ENCODE measurements around the gene NFATC2IP. TPM values are rescaled to one million over a fixed set of nuclear protein-coding genes. Genes with fewer than 3 reads are reported as not detected.
A peak's percentile ranks its signal among the peaks of the same experiment; 100 is the strongest.
"Not testable (repeated sequence)": the region's sequence is repeated elsewhere in the genome, so short reads cannot be mapped to it uniquely, and the experiment has no call there.

Gene NFATC2IP
- total RNA-seq, 1 donor from 2014 or later, result 110 TPM

GRCh38 chr16:28958836-28959235 lies 8.1 kb downstream of the NFATC2IP start:
- no peaks in the 10 kb centered on the region for H3K9me3 Mint-ChIP-seq
- H3K27me3 Mint-ChIP-seq (ENCODE audit: insufficient read depth), result no peaks in the 10 kb centered on the region
- H3K4me3 Mint-ChIP-seq, result no peak overlapping the region
- intact Hi-C loops (cut with micrococcal nuclease), result no loop called here
- no peak overlapping the region for H3K27ac Mint-ChIP-seq
- DNase-seq (ENCODE audit: low spot score), result no peak
- H3K4me1 Mint-ChIP-seq (ENCODE audit: low read depth), result peaks cover 7% of the 10 kb centered on the region
- peaks cover 47% of the 10 kb centered on the region for H3K36me3 Mint-ChIP-seq (ENCODE audit: low read depth)

GRCh38 chr16:28964072-28964471 lies 13.3 kb downstream of the NFATC2IP start:
- H3K4me3 Mint-ChIP-seq, result no peak overlapping the region
- H3K27me3 Mint-ChIP-seq (ENCODE audit: insufficient read depth), result no peaks in the 10 kb centered on the region
- H3K4me1 Mint-ChIP-seq (ENCODE audit: low read depth), result no peaks in the 10 kb centered on the region
- peaks cover 39% of the 10 kb centered on the region for H3K36me3 Mint-ChIP-seq (ENCODE audit: low read depth)
- no peaks in the 10 kb centered on the region for H3K9me3 Mint-ChIP-seq
- intact Hi-C loops (cut with micrococcal nuclease), result no loop called here
- H3K27ac Mint-ChIP-seq, result no peak overlapping the region
- no peak for DNase-seq (ENCODE audit: low spot score)

DNA sequence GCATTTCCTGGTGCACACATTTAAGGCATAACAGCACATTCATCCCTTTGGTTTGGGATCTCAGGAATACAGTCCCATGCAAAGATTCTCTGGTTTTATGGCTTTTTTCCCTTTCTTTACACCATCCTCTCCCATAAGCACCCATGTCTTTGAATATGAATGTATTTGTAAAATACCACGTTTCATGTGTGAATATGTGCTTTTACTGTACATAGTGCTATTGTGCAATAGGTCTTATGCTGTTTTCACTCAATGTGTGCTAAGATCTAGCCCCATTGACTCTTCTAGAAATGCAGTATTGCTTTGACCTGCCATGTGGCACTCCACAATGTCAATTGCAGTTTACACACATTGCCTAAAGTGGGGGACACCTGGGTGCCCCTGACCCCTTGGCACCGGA lies 13.8 kb downstream of the NFATC2IP start:
- H3K27me3 Mint-ChIP-seq (ENCODE audit: insufficient read depth), result no peaks in the 10 kb centered on the region
- intact Hi-C loops (cut with micrococcal nuclease), result no loop called here
- no peak overlapping the region for H3K4me3 Mint-ChIP-seq
- H3K4me1 Mint-ChIP-seq (ENCODE audit: low read depth), result no peaks in the 10 kb centered on the region
- no peak for DNase-seq (ENCODE audit: low spot score)
- no peaks in the 10 kb centered on the region for H3K9me3 Mint-ChIP-seq
- peaks cover 36% of the 10 kb centered on the region for H3K36me3 Mint-ChIP-seq (ENCODE audit: low read depth)
- H3K27ac Mint-ChIP-seq, result no peak overlapping the region

DNA sequence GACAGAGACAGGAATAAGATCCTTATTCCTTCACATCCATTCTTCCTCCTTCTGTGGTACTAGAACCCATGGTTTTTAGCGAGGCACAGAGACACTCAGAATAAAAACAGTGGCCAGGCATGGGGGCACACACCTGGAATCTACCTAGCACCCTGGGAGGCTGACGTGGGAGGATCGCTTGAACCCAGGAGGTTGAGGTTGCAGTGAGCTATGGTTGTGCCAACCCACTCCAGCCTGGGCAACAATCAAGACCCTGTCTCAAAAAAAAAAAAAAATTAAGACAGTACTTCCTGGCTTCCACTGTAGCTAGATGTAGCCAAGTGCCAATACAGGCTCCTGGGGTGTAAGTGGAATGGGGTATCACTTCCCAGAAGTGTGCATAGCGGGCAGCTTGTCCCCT lies 16.4 kb downstream of the NFATC2IP start:
- Mint-ChIP-seq H3K9me3 (no peaks in the 10 kb centered on the region), H3K27me3 (ENCODE audit: insufficient read depth) (no peaks in the 10 kb centered on the region), H3K27ac (no peak overlapping the region), H3K36me3 (ENCODE audit: low read depth) (peaks cover 24% of the 10 kb centered on the region), H3K4me3 (no peak overlapping the region), H3K4me1 (ENCODE audit: low read depth) (no peaks in the 10 kb centered on the region)
- DNase-seq (ENCODE audit: low spot score), result no peak
- intact Hi-C loops (cut with micrococcal nuclease), result no loop called here

DNA sequence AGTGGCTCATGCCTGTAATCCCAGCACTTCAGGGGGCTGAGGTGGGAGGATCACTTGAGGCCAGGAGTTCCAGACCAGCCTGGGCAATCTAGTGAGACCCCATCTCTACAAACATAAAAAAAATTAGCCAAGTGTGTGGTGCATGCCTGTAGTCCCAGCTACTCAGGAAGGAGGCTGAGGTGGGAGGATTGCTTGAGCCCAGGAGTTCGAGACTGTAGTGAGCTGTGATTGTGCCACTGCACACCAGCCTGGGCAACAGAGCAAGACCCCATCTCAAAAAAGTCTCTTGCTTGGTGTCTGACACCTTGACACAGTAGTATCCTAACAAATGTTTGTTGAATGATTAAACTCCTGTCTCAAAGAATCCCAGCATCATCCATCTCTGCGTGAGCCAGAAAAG lies 19.0 kb downstream of the NFATC2IP start:
- H3K4me1 Mint-ChIP-seq (ENCODE audit: low read depth); H3K9me3 Mint-ChIP-seq; H3K36me3 Mint-ChIP-seq (ENCODE audit: low read depth); H3K27me3 Mint-ChIP-seq (ENCODE audit: insufficient read depth); H3K4me3 Mint-ChIP-seq; intact Hi-C loops (cut with micrococcal nuclease); DNase-seq (ENCODE audit: low spot score): not testable (repeated sequence)
- H3K27ac Mint-ChIP-seq, result peak overlapping the region; percentile 48

DNA sequence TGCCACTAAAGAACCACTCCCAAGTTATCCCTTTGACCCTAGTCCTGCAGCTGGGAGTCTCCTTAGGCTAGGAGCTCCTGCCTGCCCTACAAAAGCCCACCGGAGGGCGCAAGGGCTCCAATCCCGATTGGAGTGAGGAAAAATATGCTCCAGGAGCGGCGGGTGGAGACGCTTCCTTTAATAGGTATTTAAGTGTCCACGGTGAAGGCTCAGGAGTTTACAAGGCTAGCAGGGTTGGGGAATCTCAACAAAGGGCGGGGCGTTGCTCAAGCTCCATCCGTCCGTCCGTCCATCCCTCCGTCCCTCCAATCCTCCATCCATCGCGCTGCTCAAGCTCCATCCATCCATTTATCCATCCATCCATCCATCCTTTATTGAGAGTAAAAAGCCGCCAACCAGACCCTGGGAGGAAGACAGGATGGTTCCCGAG lies 23.3 kb downstream of the NFATC2IP start:
- Mint-ChIP-seq H3K27ac (peak overlapping the region; percentile 92), H3K4me1 (ENCODE audit: low read depth) (peaks cover 24% of the 10 kb centered on the region), H3K4me3 (peak overlapping the region; percentile 95), H3K9me3 (no peaks in the 10 kb centered on the region), H3K27me3 (ENCODE audit: insufficient read depth) (no peaks in the 10 kb centered on the region), H3K36me3 (ENCODE audit: low read depth) (peaks cover 3% of the 10 kb centered on the region)
- intact Hi-C loops (cut with micrococcal nuclease), result loop anchor here (1.0 to 2.0 kb wide), 7 partner anchors 11 to 128 kb away; partner anchors contain the start of genes LAT, NFATC2IP, RABEP2 and TUFM
- DNase-seq (ENCODE audit: low spot score), result no peak

GRCh38 chr16:28974437-28975157 lies 23.9 kb downstream of the NFATC2IP start, which contains the start of gene SPNS1:
TSS of gene SPNS1 (plus strand) at chr16:28974778. CDS start at chr16:28975152, 374 bp downstream.
- H3K4me3 Mint-ChIP-seq, result peak within 1 kb of the TSS; percentile 95
- peaks cover 24% of the 10 kb centered on the region for H3K4me1 Mint-ChIP-seq (ENCODE audit: low read depth)
- peaks cover 3% of the 10 kb centered on the region for H3K36me3 Mint-ChIP-seq (ENCODE audit: low read depth)
- no peaks in the 10 kb centered on the region for H3K27me3 Mint-ChIP-seq (ENCODE audit: insufficient read depth)
- peak within 1 kb of the TSS; percentile 92 for H3K27ac Mint-ChIP-seq
- peak; percentile 91 for DNase-seq (ENCODE audit: low spot score)
- intact Hi-C loops (cut with micrococcal nuclease), result loop anchor here (1.0 to 2.0 kb wide), 7 partner anchors 11 to 128 kb away; partner anchors contain the start of genes LAT, NFATC2IP, RABEP2 and TUFM
- no peaks in the 10 kb centered on the region for H3K9me3 Mint-ChIP-seq

DNA sequence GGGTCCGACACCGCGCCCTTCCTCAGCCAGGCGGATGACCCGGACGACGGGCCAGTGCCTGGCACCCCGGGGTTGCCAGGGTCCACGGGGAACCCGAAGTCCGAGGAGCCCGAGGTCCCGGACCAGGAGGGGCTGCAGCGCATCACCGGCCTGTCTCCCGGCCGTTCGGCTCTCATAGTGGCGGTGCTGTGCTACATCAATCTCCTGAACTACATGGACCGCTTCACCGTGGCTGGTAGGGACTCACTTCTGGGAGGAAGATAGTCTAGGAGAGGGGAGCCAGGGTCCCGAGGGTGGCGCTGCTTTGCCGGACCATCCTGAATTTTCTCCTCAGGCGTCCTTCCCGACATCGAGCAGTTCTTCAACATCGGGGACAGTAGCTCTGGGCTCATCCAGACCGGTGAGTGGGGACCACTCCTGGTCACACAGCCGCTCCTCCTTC lies 24.4 kb downstream of the NFATC2IP start:
- intact Hi-C loops (cut with micrococcal nuclease), result loop anchor here (2.0 kb wide), 2 partner anchors 16 to 50 kb away; partner anchors contain the start of gene RABEP2

GRCh38 chr16:28977703-28978662 lies 27.2 kb downstream of the NFATC2IP start:
- H3K4me3 Mint-ChIP-seq, result peak overlapping the region; percentile 15
- DNase-seq (ENCODE audit: low spot score), result no peak
- H3K4me1 Mint-ChIP-seq (ENCODE audit: low read depth), result peaks cover 24% of the 10 kb centered on the region
- H3K36me3 Mint-ChIP-seq (ENCODE audit: low read depth), result peaks cover 18% of the 10 kb centered on the region
- H3K27ac Mint-ChIP-seq, result no peak overlapping the region
- intact Hi-C loops (cut with micrococcal nuclease), result no loop called here
- no peaks in the 10 kb centered on the region for H3K9me3 Mint-ChIP-seq
- no peaks in the 10 kb centered on the region for H3K27me3 Mint-ChIP-seq (ENCODE audit: insufficient read depth)

More for the DNA sequence above, 24.4 kb downstream of the NFATC2IP start:
- Mint-ChIP-seq H3K36me3 (ENCODE audit: low read depth) (peaks cover 3% of the 10 kb centered on the region), H3K4me3 (peak overlapping the region; percentile 95), H3K9me3 (no peaks in the 10 kb centered on the region), H3K27me3 (ENCODE audit: insufficient read depth) (no peaks in the 10 kb centered on the region), H3K27ac (peak overlapping the region; percentile 75), H3K4me1 (ENCODE audit: low read depth) (peaks cover 24% of the 10 kb centered on the region)
- no peak for DNase-seq (ENCODE audit: low spot score)

DNA sequence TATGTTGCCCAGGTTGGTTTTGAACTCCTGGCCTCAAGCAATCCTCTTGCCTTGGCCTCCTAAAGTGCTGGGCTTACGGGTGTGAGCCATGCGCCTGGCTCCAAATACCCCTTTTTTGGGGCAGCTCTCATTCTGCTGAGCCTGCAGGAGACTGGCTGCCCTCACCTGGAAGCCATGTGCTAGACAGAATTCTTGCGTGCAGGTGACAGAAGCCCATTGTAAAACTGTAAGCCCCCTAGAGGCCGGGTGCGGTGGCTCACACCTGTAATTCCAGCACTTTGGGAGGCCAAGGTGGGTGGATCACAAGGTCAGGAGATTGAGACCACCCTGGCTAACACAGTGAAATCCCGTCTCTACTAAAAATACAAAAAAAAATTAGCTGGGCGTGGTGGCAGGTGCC lies 29.6 kb downstream of the NFATC2IP start:
- H3K4me3 Mint-ChIP-seq; DNase-seq (ENCODE audit: low spot score); intact Hi-C loops (cut with micrococcal nuclease); H3K27me3 Mint-ChIP-seq (ENCODE audit: insufficient read depth); H3K9me3 Mint-ChIP-seq; H3K27ac Mint-ChIP-seq: not testable (repeated sequence)
- peaks cover 30% of the 10 kb centered on the region for H3K4me1 Mint-ChIP-seq (ENCODE audit: low read depth)
- peaks cover 33% of the 10 kb centered on the region for H3K36me3 Mint-ChIP-seq (ENCODE audit: low read depth)

DNA sequence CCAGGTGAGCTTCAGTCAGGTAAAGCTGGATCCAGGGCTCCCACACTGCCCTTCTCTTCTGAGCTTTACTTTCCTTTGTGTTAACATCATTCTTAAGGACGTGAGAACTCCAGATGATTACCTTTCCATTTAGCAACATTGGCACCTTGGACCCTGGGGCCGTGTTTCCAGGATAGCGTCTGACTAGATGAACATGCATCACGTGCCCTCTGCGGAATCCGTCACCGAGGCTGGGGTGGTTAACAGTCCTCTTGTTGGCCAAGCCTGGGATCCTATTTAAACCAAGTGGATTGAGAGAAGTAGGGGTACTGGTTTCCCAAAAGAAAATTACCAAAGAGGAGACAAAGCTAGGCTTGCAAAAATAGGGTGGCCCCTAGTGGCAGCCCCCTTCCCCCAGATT lies 30.2 kb downstream of the NFATC2IP start:
- no peaks in the 10 kb centered on the region for H3K9me3 Mint-ChIP-seq
- H3K36me3 Mint-ChIP-seq (ENCODE audit: low read depth), result peaks cover 38% of the 10 kb centered on the region

DNA sequence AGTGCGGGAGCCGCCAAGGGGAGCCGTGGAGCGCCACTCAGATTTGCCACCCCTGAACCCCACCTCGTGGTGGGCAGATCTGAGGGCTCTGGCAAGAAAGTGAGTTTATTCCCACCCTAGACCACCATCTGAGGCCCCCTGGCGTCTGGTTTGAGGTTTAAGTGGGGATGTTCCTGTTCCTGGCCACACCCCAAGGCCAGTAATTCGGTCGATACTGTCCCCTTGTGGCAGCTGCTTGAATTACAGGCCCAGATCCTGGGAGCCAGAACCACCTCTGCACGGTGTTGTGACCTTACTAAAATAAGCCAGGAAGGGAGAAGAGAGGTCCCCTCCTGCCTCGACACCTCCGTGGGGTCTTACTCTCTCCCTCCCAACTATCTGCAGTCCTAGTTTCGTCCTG lies 30.8 kb downstream of the NFATC2IP start:
- DNase-seq (ENCODE audit: low spot score), result no peak
- intact Hi-C loops (cut with micrococcal nuclease), result no loop called here
- H3K4me1 Mint-ChIP-seq (ENCODE audit: low read depth), result peaks cover 24% of the 10 kb centered on the region
- no peak overlapping the region for H3K4me3 Mint-ChIP-seq
- H3K36me3 Mint-ChIP-seq (ENCODE audit: low read depth), result peaks cover 44% of the 10 kb centered on the region
- no peak overlapping the region for H3K27ac Mint-ChIP-seq
- no peaks in the 10 kb centered on the region for H3K27me3 Mint-ChIP-seq (ENCODE audit: insufficient read depth)
- no peaks in the 10 kb centered on the region for H3K9me3 Mint-ChIP-seq

More for the DNA sequence above, 30.2 kb downstream of the NFATC2IP start:
- Mint-ChIP-seq H3K27ac (no peak overlapping the region), H3K4me1 (ENCODE audit: low read depth) (peaks cover 24% of the 10 kb centered on the region), H3K27me3 (ENCODE audit: insufficient read depth) (no peaks in the 10 kb centered on the region), H3K4me3 (no peak overlapping the region)
- intact Hi-C loops (cut with micrococcal nuclease), result no loop called here
- no peak for DNase-seq (ENCODE audit: low spot score)

All from activated T-helper 1 cell treated with anti-CD3 and anti-CD28 coated beads, Interleukin-12 subunit alpha, Interleukin-12 subunit beta, Interleukin-2, Interleukin-4 antibody, amounts not matched to agents 30 ng/mL and 10 ng/mL and 1 ng/mL, durations not matched to agents 14 hours and 24 hours and 36 hours (primary cell).